ENCODE measurements around the gene MVB12B. TPM values are rescaled to one million over a fixed set of nuclear protein-coding genes. Genes with fewer than 3 reads are reported as not detected.

MVB12B gene
- total RNA-seq, 1 donor from 2014 or later: 22.2 TPM

DNA sequence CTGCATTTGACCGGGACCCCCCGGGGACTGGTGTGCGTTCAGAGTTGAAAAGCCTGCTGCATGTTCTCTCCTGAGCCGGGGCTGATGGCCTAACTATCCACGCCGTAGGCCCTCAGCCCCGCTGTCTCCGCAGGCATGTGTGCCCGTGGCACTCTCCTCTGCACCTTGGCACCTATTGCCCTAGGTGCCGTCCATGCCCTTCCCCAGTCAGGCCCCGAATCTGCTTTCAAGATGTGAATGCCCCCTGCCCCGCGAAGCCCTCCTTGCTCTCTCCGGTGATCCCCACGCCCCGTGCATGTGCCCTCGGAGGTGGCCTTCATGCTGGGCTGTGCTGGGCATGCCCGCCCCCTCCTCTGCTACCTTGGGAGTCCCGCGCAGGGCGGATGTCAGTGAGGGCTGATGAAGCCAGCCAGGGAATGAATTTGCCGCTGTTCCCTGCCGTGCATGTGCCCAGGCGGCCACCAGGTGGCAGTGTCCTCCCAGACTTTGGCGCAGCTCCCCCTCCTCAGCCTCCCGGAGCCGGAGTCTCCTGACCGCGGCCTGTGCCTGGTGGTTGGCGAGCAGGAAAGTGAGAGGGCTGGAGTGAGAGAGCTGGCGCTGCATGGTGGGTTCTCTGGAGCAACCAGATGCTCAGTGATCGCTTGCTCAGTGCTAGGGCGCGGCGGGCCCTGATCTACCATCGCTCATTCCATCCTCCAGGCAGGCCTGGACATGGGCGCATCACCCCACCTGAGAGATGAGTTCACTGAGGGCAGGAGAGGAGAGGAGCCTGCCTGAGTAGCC lies 174.2 kb downstream of the MVB12B start:
- DNase-seq (ENCODE audit: low spot score): no peak

DNA sequence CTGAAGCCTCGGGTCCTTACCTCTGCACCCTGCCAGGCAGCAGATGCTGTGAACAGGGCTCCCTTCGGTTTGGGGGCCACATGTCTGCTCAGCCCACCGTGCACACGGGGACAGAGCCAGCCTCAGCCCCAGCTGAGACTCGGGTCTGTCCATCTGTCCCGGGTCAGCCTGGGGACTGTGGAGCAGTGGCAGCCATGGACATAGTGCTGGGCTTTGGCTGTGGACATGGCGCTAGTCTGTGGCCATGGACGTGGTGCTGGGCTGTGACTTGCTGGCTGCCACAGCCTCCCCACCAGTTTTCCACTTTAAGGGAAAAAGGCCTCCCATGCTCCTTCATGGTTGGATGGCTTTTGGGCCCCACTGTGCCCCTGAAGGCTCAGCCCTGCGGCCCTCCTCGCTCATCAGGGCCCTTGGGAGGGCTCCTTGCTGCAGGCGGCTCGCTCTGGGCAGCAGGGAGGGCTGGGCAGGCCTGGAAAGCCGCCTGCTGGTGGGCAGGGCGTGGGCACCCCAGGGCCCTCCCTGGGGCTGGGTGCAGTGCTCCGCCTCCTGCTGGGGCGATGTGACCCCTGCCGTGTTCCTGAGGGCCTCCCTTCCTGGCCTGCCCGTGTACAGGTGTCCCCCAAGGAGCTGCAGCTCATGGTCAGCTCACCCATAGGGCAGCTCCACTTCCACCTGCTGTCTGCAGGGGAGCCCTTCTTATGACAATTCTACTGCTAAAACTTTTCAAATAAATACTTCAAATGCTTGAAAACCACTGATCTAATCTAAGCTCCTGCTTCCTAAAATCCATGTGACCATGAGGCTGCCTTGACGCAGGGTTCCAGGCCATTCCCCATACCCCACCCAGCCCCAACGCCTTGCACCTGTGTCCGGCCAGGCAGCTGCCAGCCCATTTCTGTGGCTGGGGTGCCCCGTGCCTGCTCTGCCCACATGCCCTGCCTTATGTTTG lies 175.0 kb downstream of the MVB12B start:
- no peak for DNase-seq (ENCODE audit: low spot score)

DNA sequence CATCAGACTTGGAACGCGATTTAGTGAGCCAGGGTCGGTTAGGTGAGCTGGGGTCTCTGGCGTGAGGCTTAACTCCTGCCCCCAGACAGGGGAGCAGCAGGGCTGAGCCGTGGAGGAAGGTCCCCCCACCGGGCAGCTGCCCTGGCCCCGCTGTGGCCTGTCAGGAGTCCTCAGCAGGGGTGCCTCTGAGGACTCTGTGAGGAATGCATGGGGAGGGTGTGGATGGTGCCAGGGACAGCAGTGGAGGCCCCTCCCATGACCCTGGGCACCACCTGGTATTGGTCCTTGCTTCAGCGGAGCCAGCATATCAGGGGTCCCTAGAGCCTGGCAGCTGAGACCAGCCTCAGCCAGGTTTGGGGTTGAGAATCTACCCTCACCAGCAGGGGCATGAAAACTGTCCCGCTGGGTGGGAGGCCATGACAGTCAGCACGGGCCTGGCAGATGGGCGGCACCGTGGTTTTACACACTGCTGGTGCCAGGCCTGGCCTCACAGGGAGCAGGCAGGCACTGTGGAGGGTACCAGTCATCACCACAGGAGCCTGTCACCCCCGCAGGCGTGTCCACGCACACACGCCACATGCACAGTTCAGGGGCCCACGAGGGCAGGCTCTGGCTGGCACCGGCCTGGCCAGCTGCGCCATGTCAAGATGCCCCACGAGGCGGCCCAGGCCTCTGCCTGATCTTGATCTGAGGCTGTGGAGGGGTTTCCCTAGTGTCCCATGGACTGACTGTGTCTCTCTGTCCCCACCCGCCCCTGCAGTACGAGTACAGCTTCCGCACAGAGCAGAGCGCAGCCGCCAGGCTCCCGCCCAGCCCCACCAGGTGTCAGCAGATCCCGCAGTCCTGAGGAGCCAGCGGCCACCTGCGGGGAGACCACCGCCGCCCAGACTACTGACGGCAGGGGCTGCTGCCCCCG lies 176.0 kb downstream of the MVB12B start:
- no peak for DNase-seq (ENCODE audit: low spot score)

DNA sequence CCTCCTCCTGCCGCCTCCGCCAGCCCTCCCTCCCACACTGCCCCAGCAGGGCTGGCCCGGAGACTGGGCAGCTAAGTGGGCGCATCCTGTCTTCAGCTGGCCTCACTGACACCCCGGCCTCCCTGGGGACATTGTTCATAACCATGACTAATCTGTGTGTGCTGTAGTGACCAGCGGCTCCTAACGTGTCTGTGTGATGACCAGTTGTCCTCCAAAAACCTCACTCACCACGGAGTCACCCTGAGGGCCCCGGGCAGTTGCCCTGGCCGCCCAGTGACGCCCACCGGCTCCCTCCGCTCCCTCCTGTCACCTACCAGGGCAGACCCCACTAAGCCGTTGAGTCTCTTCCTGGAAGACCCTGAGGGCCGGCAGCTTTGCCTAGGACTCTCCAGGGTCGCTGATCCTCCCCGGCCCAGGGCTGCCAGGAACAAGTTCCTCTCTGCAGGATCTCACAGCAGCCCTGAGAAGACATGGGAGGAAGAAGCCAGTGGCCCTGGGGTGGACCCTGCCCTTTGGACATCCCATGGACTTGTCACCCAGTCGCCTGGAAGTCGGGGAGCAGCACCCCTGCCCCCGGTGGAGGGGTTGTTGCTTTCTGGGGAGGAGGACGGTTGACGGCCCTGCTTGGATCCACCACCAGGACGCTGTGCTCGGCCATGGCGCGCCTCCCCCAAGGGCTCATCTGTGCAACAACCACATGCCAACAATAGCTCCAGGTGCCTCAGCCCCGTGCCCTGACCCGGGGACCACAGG lies 176.9 kb downstream of the MVB12B start:
- no peak for DNase-seq (ENCODE audit: low spot score)

DNA sequence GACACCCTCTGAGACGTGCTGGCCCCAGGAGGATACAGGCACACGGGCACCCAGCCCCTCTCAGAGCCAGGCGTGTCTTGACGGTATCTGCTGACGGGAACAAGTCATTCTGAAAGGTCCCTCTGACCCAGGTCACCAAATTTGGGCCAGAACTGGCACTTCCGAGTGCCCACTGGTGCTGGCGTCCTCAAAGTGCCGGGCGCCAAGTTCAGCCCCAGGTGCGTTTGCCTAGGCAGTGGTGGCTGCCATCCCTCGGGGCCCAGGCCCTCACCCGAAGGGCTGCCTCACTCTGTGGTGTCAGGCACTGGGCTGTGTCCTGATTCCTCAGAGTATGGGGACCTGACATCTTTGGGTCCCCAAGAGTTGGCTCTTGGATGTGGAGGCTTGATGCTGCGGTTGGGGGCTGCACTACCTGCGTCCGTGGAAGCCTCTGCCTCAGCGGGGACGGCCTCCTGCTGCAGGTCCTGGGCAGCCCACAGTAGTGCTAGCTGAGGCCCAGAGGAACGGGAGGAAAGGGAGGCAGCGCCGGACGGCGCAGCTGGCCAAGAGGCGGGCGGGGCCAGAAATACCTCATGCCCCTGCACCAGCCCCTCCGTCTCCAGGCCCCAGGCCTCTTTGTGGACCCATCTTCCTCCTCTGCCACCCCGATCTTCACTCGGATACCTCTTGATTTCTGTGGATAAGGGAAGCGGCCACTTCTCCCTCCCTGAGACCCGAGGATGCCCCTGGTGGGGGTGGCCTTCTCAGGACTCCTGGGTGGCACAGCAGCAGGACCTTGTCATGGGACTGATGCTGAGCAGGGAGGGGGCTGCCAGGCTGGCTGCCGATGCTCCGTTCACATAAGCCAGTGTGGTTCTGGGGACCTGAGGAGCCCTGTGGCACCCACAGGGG lies 177.7 kb downstream of the MVB12B start:
- peak; percentile 71 for DNase-seq (ENCODE audit: low spot score)

DNA sequence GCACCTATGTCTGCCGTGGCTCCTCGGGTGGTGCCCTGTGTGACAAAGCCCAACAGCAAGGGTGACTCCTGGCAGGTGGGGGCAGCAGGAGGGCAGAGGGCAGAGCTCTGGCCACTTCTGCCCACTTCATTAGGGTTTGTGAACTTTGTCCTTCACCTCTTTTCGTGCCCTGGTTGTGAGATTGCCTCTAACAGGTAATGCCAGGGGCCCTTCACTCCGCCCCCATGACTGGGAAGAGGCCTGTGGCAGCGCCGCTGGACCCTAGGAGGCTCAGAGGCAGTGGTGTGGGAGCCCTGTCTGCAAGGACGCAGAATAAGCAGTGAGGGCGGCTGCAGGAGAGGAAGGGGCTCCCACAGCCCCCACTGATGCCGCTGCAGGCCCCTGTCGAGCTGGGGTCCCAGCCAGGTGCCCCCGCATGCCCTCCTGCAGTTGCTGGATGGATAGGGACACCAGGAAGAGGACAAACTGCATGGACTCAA lies 178.4 kb downstream of the MVB12B start:
- no peak for DNase-seq (ENCODE audit: low spot score)

DNA sequence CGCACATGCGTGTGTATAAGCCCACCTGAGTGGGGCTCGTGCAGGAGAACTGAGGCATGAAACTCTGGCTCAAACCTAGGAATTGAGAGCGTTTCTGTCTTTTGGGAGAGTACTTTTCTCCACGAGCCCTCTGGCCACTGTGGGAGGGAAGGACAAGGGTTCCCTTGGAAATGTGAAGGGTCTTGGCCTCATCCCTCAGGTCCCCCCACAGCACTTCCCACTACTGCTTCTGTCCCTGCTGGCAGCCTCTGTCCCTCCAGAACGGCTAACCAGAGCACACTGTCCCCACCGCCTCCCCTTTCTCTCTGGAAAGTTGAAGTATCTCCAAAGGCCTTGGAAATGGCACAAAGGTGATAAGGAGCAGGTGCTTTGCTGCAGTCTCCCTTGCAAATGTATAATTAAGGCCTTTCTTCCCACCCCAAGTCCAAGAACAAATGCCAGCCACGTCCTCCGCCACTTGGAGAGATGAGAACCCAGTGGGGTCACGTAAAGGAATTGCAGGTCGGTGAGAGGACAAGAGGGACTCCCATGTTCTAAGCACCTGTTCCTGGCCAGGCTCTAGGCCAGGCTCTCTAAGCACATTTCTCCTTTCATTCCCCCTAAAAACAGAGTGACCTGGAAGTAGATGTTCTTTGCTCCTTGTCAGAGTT lies 179.2 kb downstream of the MVB12B start:
- peak; percentile 62 for DNase-seq (ENCODE audit: low spot score)

DNA sequence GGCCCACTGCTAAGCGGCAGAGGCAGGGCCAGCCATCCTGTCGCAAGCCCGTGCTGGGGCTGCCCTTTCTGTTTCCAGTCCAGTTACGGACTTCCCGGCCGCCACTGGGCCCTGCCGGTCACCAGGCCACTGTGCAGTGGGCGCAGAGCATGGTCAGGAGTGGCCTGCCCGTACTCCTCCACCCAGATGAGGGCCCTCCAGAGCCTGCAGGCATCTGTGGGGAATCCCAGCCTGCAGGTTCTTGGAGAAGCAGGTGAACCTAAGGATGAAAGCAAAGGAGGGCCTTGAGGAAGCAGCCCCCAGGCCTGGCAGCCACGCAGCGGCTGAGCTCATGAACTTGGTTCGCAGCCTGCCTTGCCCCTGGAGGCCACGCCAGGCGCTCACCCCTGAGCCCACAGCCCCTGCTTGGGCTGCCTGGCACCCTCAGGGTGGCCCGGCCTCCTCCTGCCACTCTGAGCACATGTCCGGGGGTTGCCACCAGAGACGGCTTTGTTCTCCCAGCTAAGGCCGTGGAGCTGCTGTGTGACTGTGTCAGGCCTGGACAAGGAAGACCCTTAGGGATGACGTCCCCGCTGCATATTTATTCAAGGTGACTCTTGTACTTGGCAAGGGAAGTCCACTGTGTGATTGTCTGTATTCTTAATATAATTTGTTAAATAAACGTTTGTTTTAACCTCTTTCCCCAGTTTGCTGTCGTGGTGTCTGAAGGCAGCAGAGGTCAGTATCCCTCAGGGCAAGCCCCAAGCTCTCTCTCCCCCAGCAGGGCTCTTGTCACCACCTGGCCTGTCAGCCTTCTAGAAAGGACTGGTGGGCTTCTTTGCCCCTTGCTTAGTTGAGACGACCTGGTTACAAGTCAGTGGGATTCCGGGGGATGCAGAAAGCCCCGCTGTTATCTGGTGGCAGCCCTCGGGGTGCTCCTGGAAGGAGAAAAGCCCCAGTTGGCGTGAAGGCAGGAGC lies 180.0 kb downstream of the MVB12B start:
- DNase-seq (ENCODE audit: low spot score): peak; percentile 64

DNA sequence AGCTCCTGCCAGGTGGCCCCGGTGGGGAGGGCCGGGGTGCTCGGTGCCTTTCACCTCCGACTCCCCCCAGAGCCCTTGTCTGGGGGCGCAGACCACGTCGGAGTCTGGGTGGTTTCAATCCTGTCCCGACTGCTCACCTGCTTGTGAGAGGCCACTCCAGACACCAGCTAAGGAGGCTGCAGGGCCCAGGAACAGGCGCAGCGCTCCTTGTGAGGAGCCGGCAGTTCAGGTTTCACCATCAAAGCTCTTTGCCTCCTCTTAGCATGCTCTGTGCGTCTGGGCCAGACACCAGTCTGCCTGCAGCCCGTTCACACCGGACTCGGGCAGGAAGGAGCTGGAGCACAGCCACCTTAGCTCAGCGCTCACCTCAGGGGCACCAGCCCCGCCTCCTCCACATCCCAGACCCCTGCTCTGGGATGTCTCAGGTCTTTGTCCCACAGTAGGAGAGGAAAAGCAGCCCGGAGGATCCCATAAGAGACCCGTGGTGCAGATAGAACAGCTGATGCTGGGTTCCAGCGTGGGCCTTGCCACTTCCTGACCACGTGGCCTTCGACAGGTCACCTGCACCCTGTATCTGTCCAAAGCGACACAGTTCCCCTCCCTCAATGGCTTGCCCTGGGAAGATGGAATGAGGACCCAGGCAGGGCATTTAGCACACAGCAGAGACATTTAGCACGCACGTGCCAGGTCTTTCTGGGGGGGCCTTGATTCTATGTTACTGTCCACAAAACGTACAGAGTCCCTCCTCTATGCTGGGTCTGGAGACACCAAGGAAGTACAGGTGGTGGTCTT lies 180.9 kb downstream of the MVB12B start:
- peak; percentile 83 for DNase-seq (ENCODE audit: low spot score)

DNA sequence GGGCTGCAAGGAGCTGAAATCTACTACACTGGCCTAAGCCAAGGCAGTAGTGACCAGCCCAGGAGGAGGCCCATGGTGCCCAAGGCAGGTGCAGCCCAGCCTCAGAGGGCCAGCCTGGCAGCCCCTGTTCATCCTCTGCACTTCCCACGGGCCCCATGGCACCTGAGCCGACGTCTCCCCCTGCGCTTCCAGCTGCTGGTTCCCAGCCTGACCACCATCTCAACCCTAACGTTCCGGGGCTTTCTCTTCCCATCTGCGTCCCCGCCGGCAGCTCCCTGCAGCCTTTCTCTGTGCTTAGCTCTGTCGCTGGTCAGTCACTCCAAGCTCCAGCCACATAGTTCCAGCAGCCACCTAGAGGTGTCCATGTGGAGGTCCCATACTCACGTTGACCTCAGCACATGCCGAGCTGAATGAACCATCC lies 181.6 kb downstream of the MVB12B start:
- DNase-seq (ENCODE audit: low spot score): peak; percentile 77

DNA sequence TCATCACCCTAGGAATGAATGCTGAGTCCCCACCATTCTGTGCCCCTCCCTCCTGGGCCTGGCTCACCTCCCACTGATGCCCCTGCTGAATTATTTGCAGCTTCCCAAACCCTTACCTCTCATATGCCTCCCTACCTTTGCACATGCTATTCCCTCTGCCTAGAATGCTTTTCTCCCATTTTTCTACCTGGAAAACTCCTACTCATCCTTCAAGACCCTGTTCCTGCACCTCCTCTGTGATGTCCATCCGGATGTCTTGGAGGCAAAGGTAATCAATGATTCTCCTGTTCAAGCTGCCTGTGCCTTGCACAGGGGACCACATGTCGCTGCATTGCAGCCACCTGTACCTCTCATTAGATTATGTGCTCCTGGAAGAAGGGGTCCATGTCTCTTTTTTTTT lies 182.3 kb downstream of the MVB12B start:
- no peak for DNase-seq (ENCODE audit: low spot score)

DNA sequence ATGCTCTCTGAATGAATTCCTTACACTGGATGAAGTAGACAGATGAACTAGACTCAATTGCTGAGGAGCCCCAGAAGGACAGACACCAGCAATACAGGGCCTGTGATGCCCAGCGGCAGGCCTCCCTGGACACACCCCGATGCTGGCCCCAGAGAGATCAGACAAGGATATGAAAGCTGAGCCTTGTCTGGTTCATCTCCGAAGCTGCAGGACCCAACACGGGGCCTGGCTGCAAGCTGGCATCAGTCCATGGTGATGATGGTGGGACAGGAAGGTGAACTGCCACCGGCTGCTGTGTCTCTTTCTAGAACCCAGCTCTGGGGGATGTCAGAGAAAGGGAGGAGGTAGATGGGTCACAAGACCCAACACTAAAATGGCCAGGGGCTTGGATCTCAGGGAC lies 183.1 kb downstream of the MVB12B start:
- peak; percentile 67 for DNase-seq (ENCODE audit: low spot score)

DNA sequence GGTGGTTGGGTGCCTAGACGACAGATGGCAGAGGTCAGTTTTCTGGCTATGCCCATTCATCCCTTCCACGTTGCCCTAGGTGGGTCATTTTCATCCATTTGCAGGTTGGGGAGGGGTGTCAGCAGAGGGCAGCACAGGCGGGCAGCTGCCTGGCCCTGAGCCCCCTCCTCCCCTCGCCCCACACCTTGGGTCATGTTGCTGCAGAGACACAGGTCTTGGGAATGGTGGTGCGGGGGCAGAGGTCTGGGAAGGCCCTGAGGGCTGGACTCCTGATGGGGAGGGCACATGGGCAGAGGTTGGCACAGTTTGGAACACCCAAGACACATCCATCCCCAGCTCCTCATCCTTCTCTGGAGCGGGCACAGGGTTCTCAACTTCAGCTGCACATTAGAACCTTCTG lies 183.9 kb downstream of the MVB12B start:
- DNase-seq (ENCODE audit: low spot score): no peak

DNA sequence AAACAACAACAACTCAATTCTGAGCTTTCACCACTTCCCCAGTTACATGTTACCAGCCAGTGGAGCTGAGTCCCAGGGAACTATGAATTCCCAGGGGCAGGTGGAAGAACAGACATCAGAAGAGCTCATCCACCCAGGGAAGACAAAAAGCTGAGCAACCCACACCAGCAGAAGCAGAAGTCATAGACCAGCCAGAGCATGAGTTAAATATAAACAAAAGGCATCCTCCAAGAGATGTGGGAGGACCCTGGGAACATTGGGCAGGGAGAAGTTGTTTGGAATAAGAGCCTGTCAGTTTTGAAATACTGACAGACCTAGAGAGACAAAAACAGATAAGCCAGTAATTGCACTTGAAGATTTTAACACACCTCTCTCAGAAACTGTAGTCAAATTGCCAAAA lies 184.8 kb downstream of the MVB12B start:
- no peak for DNase-seq (ENCODE audit: low spot score)

DNA sequence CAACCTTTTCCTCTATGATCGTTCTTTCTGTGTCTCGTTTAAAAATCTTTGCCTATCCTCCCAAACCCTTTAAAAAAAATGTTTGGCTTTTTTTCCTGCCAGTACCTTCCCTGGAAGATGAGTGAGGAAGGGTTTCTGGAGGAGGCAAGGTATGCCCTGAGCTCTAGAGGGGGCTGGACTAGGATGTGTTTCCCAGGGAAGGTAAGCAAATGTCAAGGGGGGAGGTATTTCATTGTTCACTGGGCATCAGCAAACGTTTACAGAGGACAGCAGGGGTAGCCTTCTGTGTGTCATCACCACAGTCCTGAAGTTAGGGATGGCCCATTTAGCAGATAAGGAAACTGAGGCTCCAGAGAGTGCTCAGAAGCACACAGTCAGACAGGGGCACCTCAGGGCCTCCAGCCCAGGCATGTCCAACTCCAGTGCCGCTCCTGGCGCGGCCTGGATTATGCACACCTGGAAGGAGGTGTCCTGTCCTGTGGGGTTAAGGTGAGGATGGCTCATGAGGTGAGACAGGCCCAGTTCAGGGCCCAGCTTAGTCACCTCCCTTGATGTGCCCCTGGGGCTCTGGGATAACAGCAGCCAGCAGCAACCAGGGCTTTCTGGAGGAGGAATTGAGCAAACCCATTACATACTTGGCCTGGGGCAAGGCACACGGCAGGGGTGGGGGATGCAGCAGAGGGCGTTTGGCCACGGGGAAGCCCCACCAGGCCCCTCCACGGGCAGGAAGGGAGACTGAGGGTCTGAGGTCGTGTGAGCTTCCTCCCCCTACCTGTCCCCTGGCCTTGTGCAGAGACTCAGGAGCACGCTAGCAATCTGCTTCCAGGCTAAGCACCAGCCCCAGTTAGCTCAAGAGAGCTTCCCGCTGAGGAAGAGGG lies 186.8 kb downstream of the MVB12B start:
- peak; percentile 84 for DNase-seq (ENCODE audit: low spot score)

All from mesenteric fat pad (tissue), 1 donor.